Kidney (tissue), 22 donors: ENCODE data around the gene MAP1S. TPM values are rescaled to one million over a fixed set of nuclear protein-coding genes. Genes with fewer than 3 reads are reported as not detected.
A peak's percentile ranks its signal among the peaks of the same experiment; 100 is the strongest.

Source experiments
- DNase-seq, 5 donors: peaks; one replicate each; pipeline ENCODE4 v3.0.0-alpha.2; 2013 to 2020
- FAIRE-seq: peaks from 2 replicates; lab custom pipeline; 2012; peaks lifted over from hg19 to GRCh38; lab: Jason Lieb, UNC
- H3K27ac ChIP-seq, 2 donors: one replicate each; pipeline ENCODE4 v1.7.0; 2013; ENCODE audit warnings: low read depth in 2 of 2, low read length in 2 of 2, inconsistent platforms in 1 of 2
- H3K27me3 ChIP-seq: one replicate; pipeline ENCODE4 v1.7.1; 2013; ENCODE audit warnings: low read length, inconsistent platforms; ENCODE audit not compliant: control insufficient read depth, insufficient read depth
- H3K36me3 ChIP-seq, 3 donors: one replicate each; pipeline versions ENCODE4 v1.7.0 to v1.7.1; 2013; ENCODE audit warnings: low read length in 3 of 3, control low read depth in 1 of 3, inconsistent platforms in 1 of 3; ENCODE audit not compliant: insufficient read depth in 3 of 3, control insufficient read depth in 2 of 3
- H3K4me1 ChIP-seq, 3 donors: one replicate each; pipeline versions ENCODE4 v1.7.0 to v1.7.1; 2013; ENCODE audit warnings: low read length in 3 of 3, inconsistent platforms in 1 of 3, low read depth in 1 of 3; ENCODE audit not compliant: control insufficient read depth in 2 of 3, insufficient read depth in 2 of 3
- H3K4me3 ChIP-seq, 3 donors: one replicate each; pipeline versions ENCODE4 v1.7.0 to v1.8.1; 2013; ENCODE audit warnings: low read length in 3 of 3, control low read depth in 1 of 3, inconsistent platforms in 1 of 3
- H3K9ac ChIP-seq, 3 donors: one replicate each; pipeline versions ENCODE4 v1.7.0 to v1.7.1; 2013; ENCODE audit warnings: low read length in 3 of 3, control low read depth in 1 of 3, inconsistent platforms in 1 of 3
- H3K9me3 ChIP-seq, 3 donors: one replicate each; pipeline versions ENCODE4 v1.7.0 to v1.7.1; 2013; ENCODE audit warnings: low read length in 3 of 3, control low read depth in 1 of 3, inconsistent platforms in 1 of 3; ENCODE audit not compliant: control insufficient read depth in 2 of 3, insufficient read depth in 1 of 3
- intact Hi-C: fragments of 100-400 bp; cut with DNase I; formaldehyde crosslinking; loops from one replicate; pipeline ENCODE4 v1.11.1; 2022
- long read RNA-seq, 10 donors: library from polyadenylated mRNA in 1 of 10; unstranded in 1 of 10; transcript quantifications; one replicate each; pipeline ENCODE4 v2.0.0 and lab custom pipeline, GENCODE V29; 2021 to 2026
- polyA plus RNA-seq: library from polyadenylated mRNA; stranded (reverse); fragments of 350-450 nt; fragmentation: Illumina TruSeq; extraction: RNeasy Lipid Tissue Mini Kit (QIAGEN cat#74804); gene quantifications from one replicate; pipeline ENCODE4 v1.2.3, GENCODE V29; 2014; ENCODE audit warnings: low read depth, low replicate concordance; ENCODE audit not compliant: insufficient read depth
- total RNA-seq: library from RNA; stranded (reverse); fragmentation: NEBNext Ultra II Directional; extraction: Animal tissue kit (Norgen Biotek cat#: 25700); gene quantifications from one replicate; pipeline ENCODE4 v1.2.1, GENCODE V29; 2021
- TF ChIP-seq, protein P1 (sequence below): IDR thresholded peaks from 3 replicates; pipeline ENCODE4 v1.5.1; 2012; ENCODE audit warnings: mild to moderate bottlenecking, moderate library complexity, borderline replicate concordance; ENCODE audit not compliant: insufficient read depth; ENCODE audit errors: extremely low read depth
- donor health status: control.
- donor health status: control.
- donor health status: control.
- donor health status: control.
- donor health status: control.
- donor health status: DM: yes; HTN: yes; CAD: no.
- donor health status: Normal renal cell carcinoma (clear cell type).

MAP1S gene, protein sequence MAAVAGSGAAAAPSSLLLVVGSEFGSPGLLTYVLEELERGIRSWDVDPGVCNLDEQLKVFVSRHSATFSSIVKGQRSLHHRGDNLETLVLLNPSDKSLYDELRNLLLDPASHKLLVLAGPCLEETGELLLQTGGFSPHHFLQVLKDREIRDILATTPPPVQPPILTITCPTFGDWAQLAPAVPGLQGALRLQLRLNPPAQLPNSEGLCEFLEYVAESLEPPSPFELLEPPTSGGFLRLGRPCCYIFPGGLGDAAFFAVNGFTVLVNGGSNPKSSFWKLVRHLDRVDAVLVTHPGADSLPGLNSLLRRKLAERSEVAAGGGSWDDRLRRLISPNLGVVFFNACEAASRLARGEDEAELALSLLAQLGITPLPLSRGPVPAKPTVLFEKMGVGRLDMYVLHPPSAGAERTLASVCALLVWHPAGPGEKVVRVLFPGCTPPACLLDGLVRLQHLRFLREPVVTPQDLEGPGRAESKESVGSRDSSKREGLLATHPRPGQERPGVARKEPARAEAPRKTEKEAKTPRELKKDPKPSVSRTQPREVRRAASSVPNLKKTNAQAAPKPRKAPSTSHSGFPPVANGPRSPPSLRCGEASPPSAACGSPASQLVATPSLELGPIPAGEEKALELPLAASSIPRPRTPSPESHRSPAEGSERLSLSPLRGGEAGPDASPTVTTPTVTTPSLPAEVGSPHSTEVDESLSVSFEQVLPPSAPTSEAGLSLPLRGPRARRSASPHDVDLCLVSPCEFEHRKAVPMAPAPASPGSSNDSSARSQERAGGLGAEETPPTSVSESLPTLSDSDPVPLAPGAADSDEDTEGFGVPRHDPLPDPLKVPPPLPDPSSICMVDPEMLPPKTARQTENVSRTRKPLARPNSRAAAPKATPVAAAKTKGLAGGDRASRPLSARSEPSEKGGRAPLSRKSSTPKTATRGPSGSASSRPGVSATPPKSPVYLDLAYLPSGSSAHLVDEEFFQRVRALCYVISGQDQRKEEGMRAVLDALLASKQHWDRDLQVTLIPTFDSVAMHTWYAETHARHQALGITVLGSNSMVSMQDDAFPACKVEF
- total RNA-seq (56.1 TPM), polyA plus RNA-seq (25.2 TPM)
- long read RNA-seq, donor 1, partial matches to known transcripts = 23 of 24 reads
- long read RNA-seq, donor 1, other reads (novel, unspliced or antisense) = 0 of 24 reads
- long read RNA-seq, donor 2, partial matches to known transcripts = 0 of 5 reads
- long read RNA-seq, donor 2, other reads (novel, unspliced or antisense) = 0 of 5 reads
- long read RNA-seq, donor 3, partial matches to known transcripts = 13 of 16 reads
- long read RNA-seq, donor 3, other reads (novel, unspliced or antisense) = 0 of 16 reads
- long read RNA-seq, donor 4, transcript MAP1S-201 (7 exons, 3,419 nt) = major isoform, 5 of 14 reads
- long read RNA-seq, donor 4, partial matches to known transcripts = 9 of 14 reads
- long read RNA-seq, donor 4, other reads (novel, unspliced or antisense) = 0 of 14 reads
- long read RNA-seq, donor 5 = 0 reads
- long read RNA-seq, donor 6, partial matches to known transcripts = 11 of 15 reads
- long read RNA-seq, donor 6, other reads (novel, unspliced or antisense) = 0 of 15 reads
- long read RNA-seq, donor 7, transcript MAP1S-201 (7 exons, 3,419 nt) = major isoform, 6 of 58 reads
- long read RNA-seq, donor 7, partial matches to known transcripts = 16 of 58 reads
- long read RNA-seq, donor 7, other reads (novel, unspliced or antisense) = 35 of 58 reads
- long read RNA-seq, donor 8, partial matches to known transcripts = 17 of 19 reads
- long read RNA-seq, donor 8, other reads (novel, unspliced or antisense) = 0 of 19 reads
- long read RNA-seq, donor 9, partial matches to known transcripts = 5 of 9 reads
- long read RNA-seq, donor 9, other reads (novel, unspliced or antisense) = 0 of 9 reads
- long read RNA-seq, donor 10, partial matches to known transcripts = 13 of 16 reads
- long read RNA-seq, donor 10, other reads (novel, unspliced or antisense) = 0 of 16 reads

GRCh38 chr19:17718947-17719711, at the start of gene MAP1S:
MAP1S (plus strand) TSS chr19:17719480; CDS start chr19:17719503, 23 bp downstream.
- no peaks in the 10 kb centered on the region for H3K27me3 ChIP-seq
- peak; percentile 78 to 87 (median 86) for DNase-seq

GRCh38 chr19:17671906-17672305, 47.4 kb upstream of the MAP1S start:
- intact Hi-C loops = no loop called here
- H3K36me3 ChIP-seq = no peaks in the 10 kb centered on the region
- H3K27me3 ChIP-seq = no peaks in the 10 kb centered on the region
- FAIRE-seq (no peak), DNase-seq (peak in 2 of 5 donors; percentile 5 to 10)
- H3K27ac ChIP-seq = no peak overlapping the region
- TF ChIP-seq, protein P1, sequence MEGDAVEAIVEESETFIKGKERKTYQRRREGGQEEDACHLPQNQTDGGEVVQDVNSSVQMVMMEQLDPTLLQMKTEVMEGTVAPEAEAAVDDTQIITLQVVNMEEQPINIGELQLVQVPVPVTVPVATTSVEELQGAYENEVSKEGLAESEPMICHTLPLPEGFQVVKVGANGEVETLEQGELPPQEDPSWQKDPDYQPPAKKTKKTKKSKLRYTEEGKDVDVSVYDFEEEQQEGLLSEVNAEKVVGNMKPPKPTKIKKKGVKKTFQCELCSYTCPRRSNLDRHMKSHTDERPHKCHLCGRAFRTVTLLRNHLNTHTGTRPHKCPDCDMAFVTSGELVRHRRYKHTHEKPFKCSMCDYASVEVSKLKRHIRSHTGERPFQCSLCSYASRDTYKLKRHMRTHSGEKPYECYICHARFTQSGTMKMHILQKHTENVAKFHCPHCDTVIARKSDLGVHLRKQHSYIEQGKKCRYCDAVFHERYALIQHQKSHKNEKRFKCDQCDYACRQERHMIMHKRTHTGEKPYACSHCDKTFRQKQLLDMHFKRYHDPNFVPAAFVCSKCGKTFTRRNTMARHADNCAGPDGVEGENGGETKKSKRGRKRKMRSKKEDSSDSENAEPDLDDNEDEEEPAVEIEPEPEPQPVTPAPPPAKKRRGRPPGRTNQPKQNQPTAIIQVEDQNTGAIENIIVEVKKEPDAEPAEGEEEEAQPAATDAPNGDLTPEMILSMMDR = no peak
- H3K4me3 ChIP-seq = no peak overlapping the region
- no peak overlapping the region for H3K9ac ChIP-seq
- H3K9me3 ChIP-seq = no peaks in the 10 kb centered on the region
- H3K4me1 ChIP-seq = no peaks in the 10 kb centered on the region

More at GRCh38 chr19:17718947-17719711, at the start of gene MAP1S:
- no peak within 1 kb of the TSS for H3K27ac ChIP-seq
- no peak for FAIRE-seq
- H3K9ac ChIP-seq = peak within 1 kb of the TSS; percentile 39 to 64 (median 43)
- no peaks in the 10 kb centered on the region for H3K9me3 ChIP-seq
- TF ChIP-seq, protein P1 = no peak
- intact Hi-C loops = no loop called here
- no peaks in the 10 kb centered on the region for H3K36me3 ChIP-seq
- peak within 1 kb of the TSS; percentile 58 to 80 (median 79) for H3K4me3 ChIP-seq
- H3K4me1 ChIP-seq = peaks cover 0 to 26% (median 7%) of the 10 kb centered on the region in 3 donors
